ENCODE results near the gene PLCL1.

The PLCL1 gene

GRCh38 chr2:197858607-197859140 is 54.3 kb downstream of the PLCL1 start:
- no peak for DNase-seq

- no peak for DNase-seq
Measured at GRCh38 chr2:197862246-197862955, 58.0 kb downstream of the PLCL1 start.

- DNase-seq: no peak
Measured at GRCh38 chr2:197863744-197864143, 59.4 kb downstream of the PLCL1 start.

- DNase-seq: no peak
Measured at GRCh38 chr2:197866455-197866854, 62.1 kb downstream of the PLCL1 start.

- no peak for DNase-seq
Measured at GRCh38 chr2:197867033-197867432, 62.6 kb downstream of the PLCL1 start.

GRCh38 chr2:197867624-197868023 is 63.2 kb downstream of the PLCL1 start:
- DNase-seq: no peak

- no peak for DNase-seq
Measured at GRCh38 chr2:197868206-197868605, 63.8 kb downstream of the PLCL1 start.

GRCh38 chr2:197869041-197869440 is 64.6 kb downstream of the PLCL1 start:
- no peak for DNase-seq

GRCh38 chr2:197869501-197870111 is 65.2 kb downstream of the PLCL1 start:
- no peak for DNase-seq

- DNase-seq: no peak
Measured at GRCh38 chr2:197870137-197870536, 65.7 kb downstream of the PLCL1 start.

- no peak for DNase-seq
Measured at GRCh38 chr2:197871780-197872456, 67.5 kb downstream of the PLCL1 start.

- DNase-seq: no peak
Measured at GRCh38 chr2:197873293-197873701, 68.9 kb downstream of the PLCL1 start.

GRCh38 chr2:197875763-197876162 is 71.4 kb downstream of the PLCL1 start:
- DNase-seq: no peak

GRCh38 chr2:197876524-197876923 is 72.1 kb downstream of the PLCL1 start:
- DNase-seq: no peak

GRCh38 chr2:197877038-197877437 is 72.6 kb downstream of the PLCL1 start:
- DNase-seq: no peak

GRCh38 chr2:197878792-197879191 is 74.4 kb downstream of the PLCL1 start:
- no peak for DNase-seq

- DNase-seq: no peak
Measured at GRCh38 chr2:197879812-197880408, 75.5 kb downstream of the PLCL1 start.

GRCh38 chr2:197883354-197884032 is 79.1 kb downstream of the PLCL1 start:
- no peak for DNase-seq

GRCh38 chr2:197884252-197884651 is 79.9 kb downstream of the PLCL1 start:
- DNase-seq: no peak

- DNase-seq: no peak
Measured at GRCh38 chr2:197885126-197885525, 80.7 kb downstream of the PLCL1 start.

- no peak for DNase-seq
Measured at GRCh38 chr2:197885587-197885986, 81.2 kb downstream of the PLCL1 start.

- no peak for DNase-seq
Measured at GRCh38 chr2:197888321-197888720, 83.9 kb downstream of the PLCL1 start.

GRCh38 chr2:197889041-197889440 is 84.6 kb downstream of the PLCL1 start:
- DNase-seq: no peak

All from NCI-H1048 (cell line).